ENCODE results near the gene B9D1. TPM values are rescaled to one million over a fixed set of nuclear protein-coding genes. Genes with fewer than 3 reads are reported as not detected.

Gene B9D1, protein sequence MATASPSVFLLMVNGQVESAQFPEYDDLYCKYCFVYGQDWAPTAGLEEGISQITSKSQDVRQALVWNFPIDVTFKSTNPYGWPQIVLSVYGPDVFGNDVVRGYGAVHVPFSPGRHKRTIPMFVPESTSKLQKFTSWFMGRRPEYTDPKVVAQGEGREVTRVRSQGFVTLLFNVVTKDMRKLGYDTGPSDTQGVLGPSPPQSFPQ
- 19.0 and 29.6 TPM in 2 replicates for total RNA-seq
- polyA plus RNA-seq: 30.8 and 51.3 TPM in 2 replicates

DNA sequence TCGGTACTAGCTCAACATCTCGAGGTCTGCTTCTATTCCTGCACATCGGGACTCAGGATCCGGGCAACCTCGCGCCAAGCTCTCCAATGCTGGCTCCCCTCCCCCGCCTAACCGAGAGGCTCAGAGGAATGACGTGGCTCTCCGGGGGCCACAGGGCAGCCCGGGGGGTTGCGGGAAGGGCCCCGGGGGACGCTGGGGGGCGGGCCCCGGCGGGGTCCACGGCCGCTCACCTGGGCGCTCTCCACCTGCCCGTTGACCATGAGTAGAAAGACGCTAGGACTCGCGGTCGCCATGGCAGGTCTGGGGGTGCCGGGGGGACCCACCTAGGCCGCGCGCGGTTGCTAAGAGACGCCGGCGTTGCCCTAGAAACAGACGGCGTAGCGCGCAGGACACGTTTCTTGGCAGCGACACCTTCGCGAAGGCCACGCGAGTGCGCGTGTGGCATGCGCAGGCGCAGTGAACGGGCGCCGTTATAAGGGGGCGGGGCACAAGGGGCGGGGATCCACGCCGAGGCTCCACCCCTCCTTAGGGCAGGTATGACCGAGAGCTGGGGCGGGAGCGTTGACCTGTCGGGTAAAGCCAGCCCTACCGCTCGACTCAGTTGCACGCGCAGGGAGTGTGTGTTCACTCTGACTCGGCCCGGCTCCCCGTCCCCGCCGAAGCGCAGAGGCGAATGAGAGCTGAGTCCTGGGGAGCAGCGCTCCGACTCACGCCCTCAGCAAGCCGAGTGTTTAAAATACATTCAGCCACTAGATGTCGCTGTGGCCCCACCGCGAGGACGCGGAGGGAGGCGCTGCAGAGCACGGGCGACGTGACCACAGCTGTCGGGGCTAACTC, at the start of gene B9D1:
B9D1 (minus strand) TSS at position 447 of the 837 bp plus-strand sequence; CDS start at position 293, 154 bp downstream.
- no peaks in the 10 kb centered on the region for H3K9me2 ChIP-seq (replicated peaks; ENCODE audit: insufficient read depth)
- WGBS (ENCODE audit: low lambda C conversion rate, missing lambda C conversion rate): 1% methylated on average over 57 of the region's 83 CpGs
- H3K27me3 ChIP-seq: no peaks in the 10 kb centered on the region
- H3K79me2 ChIP-seq: peaks cover 7% of the 10 kb centered on the region
- DNase-seq (ENCODE audit: low spot score): peak; percentile 97
- TF ChIP-seq, protein P1, sequence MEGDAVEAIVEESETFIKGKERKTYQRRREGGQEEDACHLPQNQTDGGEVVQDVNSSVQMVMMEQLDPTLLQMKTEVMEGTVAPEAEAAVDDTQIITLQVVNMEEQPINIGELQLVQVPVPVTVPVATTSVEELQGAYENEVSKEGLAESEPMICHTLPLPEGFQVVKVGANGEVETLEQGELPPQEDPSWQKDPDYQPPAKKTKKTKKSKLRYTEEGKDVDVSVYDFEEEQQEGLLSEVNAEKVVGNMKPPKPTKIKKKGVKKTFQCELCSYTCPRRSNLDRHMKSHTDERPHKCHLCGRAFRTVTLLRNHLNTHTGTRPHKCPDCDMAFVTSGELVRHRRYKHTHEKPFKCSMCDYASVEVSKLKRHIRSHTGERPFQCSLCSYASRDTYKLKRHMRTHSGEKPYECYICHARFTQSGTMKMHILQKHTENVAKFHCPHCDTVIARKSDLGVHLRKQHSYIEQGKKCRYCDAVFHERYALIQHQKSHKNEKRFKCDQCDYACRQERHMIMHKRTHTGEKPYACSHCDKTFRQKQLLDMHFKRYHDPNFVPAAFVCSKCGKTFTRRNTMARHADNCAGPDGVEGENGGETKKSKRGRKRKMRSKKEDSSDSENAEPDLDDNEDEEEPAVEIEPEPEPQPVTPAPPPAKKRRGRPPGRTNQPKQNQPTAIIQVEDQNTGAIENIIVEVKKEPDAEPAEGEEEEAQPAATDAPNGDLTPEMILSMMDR (IDR thresholded peaks at IDR 0.05; ENCODE audit: poor library complexity): peak; percentile 100
- no peak for TF ChIP-seq EZH2phosphoT487 (IDR thresholded peaks at IDR 0.05; ENCODE audit: low read depth, severe bottlenecking, unreplicated experiment)
- peak within 1 kb of the TSS; percentile 89 for H3K27ac ChIP-seq
- no peaks in the 10 kb centered on the region for H3K36me3 ChIP-seq (replicated peaks; ENCODE audit: insufficient read depth, low read depth)
- peak within 1 kb of the TSS; percentile 76 for H3K4me3 ChIP-seq
- peak within 1 kb of the TSS; percentile 86 for H3K4me2 ChIP-seq
- H2AFZ ChIP-seq: peak within 1 kb of the TSS; percentile 86
- no peaks in the 10 kb centered on the region for H4K20me1 ChIP-seq (ENCODE audit: insufficient read depth, poor library complexity, severe bottlenecking)
- H3K4me1 ChIP-seq (ENCODE audit: insufficient read depth): peaks cover 12% of the 10 kb centered on the region
- no peaks in the 10 kb centered on the region for H3K9me3 ChIP-seq (ENCODE audit: low read depth)

DNA sequence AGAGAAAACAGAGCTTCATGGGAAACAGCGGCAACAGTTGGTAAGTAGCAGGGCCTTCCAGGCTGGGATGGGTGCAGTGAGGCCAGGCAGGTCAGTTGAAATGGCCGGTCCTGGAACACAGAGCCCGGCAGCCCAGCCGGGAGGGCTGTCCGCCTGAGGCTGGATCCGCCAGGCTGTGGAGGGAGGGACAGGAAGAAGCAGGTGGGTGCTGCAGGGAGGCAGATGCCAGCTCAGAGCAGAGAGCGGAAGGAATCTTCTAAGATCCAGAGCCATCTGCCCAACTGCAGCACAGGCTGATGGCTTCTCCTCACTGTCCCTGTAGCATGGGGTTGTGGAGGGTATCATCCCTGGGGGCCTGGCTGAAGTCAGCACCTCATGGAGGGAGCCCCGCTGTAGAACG, 49.1 kb upstream of the B9D1 start:
- Histone ChIP-seq H3K27me3 (no peaks in the 10 kb centered on the region), H3K4me3 (no peak overlapping the region), H3K36me3 (replicated peaks; ENCODE audit: insufficient read depth, low read depth) (no peaks in the 10 kb centered on the region), H3K4me2 (peak overlapping the region; percentile 73), H3K9me2 (replicated peaks; ENCODE audit: insufficient read depth) (no peaks in the 10 kb centered on the region), H2AFZ (no peak overlapping the region), H3K9me3 (ENCODE audit: low read depth) (no peaks in the 10 kb centered on the region), H3K4me1 (ENCODE audit: insufficient read depth) (peaks cover 9% of the 10 kb centered on the region), H3K79me2 (no peaks in the 10 kb centered on the region), H3K27ac (peak overlapping the region; percentile 48), H4K20me1 (ENCODE audit: insufficient read depth, poor library complexity, severe bottlenecking) (no peaks in the 10 kb centered on the region)
- no peak for DNase-seq (ENCODE audit: low spot score)
- 79% methylated on average over 9 of the region's 9 CpGs for WGBS (ENCODE audit: low lambda C conversion rate, missing lambda C conversion rate)
- TF ChIP-seq EZH2 (IDR thresholded peaks at IDR 0.05; ENCODE audit: borderline replicate concordance) (no peak), EZH2phosphoT487 (IDR thresholded peaks at IDR 0.05; ENCODE audit: low read depth, severe bottlenecking, unreplicated experiment) (no peak)
- TF ChIP-seq, protein P1 (IDR thresholded peaks at IDR 0.05; ENCODE audit: poor library complexity): no peak

DNA sequence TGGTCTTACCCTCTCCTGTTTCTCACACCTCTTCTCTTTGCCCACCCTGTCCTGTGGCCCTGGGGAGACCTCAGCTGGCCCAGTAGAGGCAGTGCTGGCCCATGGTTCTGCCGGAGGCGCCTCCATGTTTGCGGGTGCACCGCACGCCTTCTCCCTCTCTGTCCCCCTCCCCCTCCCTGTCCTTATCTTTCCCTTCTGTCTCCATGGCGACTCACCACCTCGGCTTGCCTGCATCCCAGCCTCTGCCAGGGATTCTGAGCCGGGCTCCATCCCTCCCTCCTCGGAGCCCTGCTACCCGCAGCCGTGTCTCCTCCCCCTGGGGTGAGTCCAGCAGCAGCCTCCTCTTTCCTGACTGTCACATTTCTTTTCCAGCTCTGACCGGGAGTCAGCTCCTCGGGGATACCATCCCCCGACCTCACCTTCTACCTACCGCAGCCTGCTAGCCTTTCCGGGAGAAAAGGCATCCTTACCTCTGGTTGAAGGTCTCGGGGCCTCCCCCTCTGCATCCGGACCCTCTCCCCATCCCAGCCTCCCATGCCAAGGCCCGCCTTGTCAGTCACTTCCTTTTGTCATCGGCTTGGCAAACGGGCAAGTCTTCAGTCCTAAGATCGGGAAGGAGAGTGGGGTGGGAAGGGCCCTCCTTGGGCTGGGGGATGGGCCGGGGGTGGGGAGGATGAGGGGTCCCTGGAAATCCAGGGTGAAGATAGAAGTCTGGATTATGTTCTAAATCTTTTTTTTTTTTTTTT, 48.5 kb upstream of the B9D1 start, which contains the start of gene RNF112:
RNF112 (plus strand) TSS at position 358 of the 746 bp plus-strand sequence; CDS start at position 535, 177 bp downstream.
- H2AFZ ChIP-seq: no peak within 1 kb of the TSS
- H3K4me1 ChIP-seq (ENCODE audit: insufficient read depth): peaks cover 9% of the 10 kb centered on the region
- peak; percentile 55 for DNase-seq (ENCODE audit: low spot score)
- no peaks in the 10 kb centered on the region for H3K79me2 ChIP-seq
- peak within 1 kb of the TSS; percentile 48 for H3K27ac ChIP-seq
- H4K20me1 ChIP-seq (ENCODE audit: insufficient read depth, poor library complexity, severe bottlenecking): no peaks in the 10 kb centered on the region
- WGBS (ENCODE audit: low lambda C conversion rate, missing lambda C conversion rate): 39% methylated on average over 22 of the region's 23 CpGs
- H3K9me2 ChIP-seq (replicated peaks; ENCODE audit: insufficient read depth): no peaks in the 10 kb centered on the region
- no peaks in the 10 kb centered on the region for H3K27me3 ChIP-seq
- H3K36me3 ChIP-seq (replicated peaks; ENCODE audit: insufficient read depth, low read depth): no peaks in the 10 kb centered on the region
- TF ChIP-seq, protein P1 (IDR thresholded peaks at IDR 0.05; ENCODE audit: poor library complexity): no peak
- TF ChIP-seq EZH2phosphoT487 (IDR thresholded peaks at IDR 0.05; ENCODE audit: low read depth, severe bottlenecking, unreplicated experiment) (no peak), EZH2 (IDR thresholded peaks at IDR 0.05; ENCODE audit: borderline replicate concordance) (no peak)
- H3K9me3 ChIP-seq (ENCODE audit: low read depth): no peaks in the 10 kb centered on the region
- no peak within 1 kb of the TSS for H3K4me3 ChIP-seq
- H3K4me2 ChIP-seq: peak within 1 kb of the TSS; percentile 73
